Measurements from ENCODE around the gene GABARAP.

DNA sequence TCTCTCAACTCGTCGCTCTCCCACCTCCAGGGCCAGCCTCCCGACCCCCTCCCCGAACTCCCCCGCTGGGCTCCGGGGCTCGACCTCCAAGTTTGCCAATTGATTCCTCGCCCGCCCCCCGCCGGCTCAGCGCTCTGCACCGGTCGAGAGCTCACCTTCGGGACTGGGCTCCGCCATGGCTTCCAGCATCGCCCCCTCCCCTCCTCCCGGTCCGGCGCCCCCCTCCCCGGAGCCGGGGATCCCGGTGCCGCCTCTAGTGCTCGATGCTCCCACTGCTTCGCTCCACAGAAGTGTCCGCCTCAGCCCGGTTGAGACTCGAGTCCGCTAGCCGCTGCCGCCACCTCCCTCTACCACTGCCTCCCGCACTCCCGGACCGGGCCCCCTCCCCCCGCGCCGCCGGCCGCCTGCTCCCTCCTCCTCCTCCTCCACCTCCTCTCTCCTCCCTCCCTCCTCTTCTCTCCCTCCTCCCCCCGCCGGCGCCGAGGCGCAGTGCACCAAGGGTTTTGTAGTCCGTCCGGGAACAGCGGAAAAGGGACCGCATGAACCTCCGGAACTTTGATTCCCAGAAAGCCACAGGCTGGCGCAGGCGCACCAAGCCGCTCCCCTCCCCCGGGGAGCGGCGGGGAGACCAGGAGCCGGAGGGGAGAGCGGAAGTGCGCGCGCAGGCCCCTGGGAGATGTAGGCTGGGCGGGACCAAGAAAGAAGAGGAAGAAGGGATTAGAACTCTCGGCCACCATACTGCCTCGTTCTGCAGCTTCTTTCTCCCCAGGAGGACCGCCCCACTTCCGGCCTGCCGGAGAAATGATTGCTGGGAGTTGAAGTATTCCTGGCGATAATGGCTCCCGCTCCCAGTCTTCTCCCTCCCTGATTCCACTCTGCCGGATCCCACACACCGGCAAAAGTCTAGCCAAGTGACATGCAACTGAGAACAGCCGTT is 2.9 kb downstream of the GABARAP start, which contains the start of gene PHF23:
- TF ChIP-seq, protein P1, sequence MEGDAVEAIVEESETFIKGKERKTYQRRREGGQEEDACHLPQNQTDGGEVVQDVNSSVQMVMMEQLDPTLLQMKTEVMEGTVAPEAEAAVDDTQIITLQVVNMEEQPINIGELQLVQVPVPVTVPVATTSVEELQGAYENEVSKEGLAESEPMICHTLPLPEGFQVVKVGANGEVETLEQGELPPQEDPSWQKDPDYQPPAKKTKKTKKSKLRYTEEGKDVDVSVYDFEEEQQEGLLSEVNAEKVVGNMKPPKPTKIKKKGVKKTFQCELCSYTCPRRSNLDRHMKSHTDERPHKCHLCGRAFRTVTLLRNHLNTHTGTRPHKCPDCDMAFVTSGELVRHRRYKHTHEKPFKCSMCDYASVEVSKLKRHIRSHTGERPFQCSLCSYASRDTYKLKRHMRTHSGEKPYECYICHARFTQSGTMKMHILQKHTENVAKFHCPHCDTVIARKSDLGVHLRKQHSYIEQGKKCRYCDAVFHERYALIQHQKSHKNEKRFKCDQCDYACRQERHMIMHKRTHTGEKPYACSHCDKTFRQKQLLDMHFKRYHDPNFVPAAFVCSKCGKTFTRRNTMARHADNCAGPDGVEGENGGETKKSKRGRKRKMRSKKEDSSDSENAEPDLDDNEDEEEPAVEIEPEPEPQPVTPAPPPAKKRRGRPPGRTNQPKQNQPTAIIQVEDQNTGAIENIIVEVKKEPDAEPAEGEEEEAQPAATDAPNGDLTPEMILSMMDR (conservative IDR thresholded peaks at IDR 0.05 in 1 of 2, IDR thresholded peaks at IDR 0.05 in 1 of 2; ENCODE audit: low read depth in 1 of 2, low read length in 2 of 2), result no peak
- no peak for TF ChIP-seq EZH2 (IDR thresholded peaks at IDR 0.05; ENCODE audit: low read length, missing control alignments)

Measured in fibroblast of lung (primary cell).